ENCODE measurements around the gene PCSK2.

DNA sequence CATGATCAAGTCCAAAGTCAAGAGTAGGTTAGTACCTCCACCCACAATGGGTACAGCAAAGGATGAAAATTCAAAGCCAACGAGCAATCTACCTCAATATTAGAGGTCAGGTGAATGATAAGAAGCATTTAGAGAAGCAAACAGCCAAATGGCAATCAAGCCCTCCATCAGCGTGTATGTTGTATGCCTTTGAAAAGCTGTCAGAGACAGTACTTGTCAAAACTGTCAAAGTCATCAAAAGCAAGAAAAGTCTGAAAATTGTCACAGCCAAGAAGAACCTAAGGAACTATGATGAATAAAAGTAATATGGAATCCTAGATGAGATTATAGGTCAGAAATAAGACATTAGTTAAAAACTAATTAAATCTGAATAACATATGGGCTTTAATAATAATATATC is 99.3 kb downstream of the PCSK2 start:
- no peak for TF ChIP-seq CTCF (conservative IDR thresholded peaks at IDR 0.05)
- no peak for TF ChIP-seq ZFX (IDR thresholded peaks at IDR 0.05)
